ENCODE results near the gene COMT. TPM values are rescaled to one million over a fixed set of nuclear protein-coding genes. Genes with fewer than 3 reads are reported as not detected.
A peak's percentile ranks its signal among the peaks of the same experiment; 100 is the strongest.

Gene COMT
- total RNA-seq, 1 donor from 2014 or later = 186 TPM

DNA sequence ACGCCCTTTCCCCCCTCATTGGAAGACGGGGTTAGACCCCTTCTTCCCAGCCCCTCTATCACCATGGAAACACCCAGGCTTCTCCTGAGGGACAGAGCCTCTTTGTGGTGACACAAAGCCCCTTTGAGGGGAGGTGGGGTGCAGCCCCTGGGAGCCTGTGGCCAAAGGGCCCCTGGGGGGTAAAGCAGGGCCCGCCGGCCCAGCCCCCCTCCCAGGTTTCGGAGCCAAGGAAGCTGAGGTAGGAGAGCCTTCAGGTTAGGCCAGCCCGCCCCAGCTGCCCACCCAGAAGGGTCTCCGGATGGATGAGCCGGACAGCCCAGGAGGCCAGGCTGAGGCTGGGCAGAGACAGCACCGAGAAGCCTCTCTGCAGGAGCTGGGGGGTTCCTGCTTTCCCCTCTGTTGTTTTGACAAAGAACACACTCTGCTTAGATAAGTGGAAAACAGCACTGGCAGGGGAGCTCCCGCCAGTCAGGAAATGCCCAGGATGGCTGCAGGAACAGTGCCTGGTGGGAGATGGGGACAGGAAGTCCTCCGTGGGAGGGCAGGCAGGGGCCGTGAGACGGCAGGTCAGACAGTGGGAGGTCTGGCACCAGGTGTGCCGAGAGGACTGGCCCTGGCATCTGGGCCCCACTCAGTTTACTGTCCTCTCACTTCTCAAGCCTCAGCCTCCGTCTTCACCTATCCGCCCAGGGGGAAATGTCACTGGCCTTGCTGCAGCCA is 56.8 kb downstream of the COMT start:
- DNase-seq (ENCODE audit: low spot score) = peak; percentile 84
- no peaks in the 10 kb centered on the region for H3K27me3 Mint-ChIP-seq (ENCODE audit: low read depth)
- H3K4me3 Mint-ChIP-seq (ENCODE audit: unreplicated experiment) = no peak overlapping the region
- TF ChIP-seq, protein P1, sequence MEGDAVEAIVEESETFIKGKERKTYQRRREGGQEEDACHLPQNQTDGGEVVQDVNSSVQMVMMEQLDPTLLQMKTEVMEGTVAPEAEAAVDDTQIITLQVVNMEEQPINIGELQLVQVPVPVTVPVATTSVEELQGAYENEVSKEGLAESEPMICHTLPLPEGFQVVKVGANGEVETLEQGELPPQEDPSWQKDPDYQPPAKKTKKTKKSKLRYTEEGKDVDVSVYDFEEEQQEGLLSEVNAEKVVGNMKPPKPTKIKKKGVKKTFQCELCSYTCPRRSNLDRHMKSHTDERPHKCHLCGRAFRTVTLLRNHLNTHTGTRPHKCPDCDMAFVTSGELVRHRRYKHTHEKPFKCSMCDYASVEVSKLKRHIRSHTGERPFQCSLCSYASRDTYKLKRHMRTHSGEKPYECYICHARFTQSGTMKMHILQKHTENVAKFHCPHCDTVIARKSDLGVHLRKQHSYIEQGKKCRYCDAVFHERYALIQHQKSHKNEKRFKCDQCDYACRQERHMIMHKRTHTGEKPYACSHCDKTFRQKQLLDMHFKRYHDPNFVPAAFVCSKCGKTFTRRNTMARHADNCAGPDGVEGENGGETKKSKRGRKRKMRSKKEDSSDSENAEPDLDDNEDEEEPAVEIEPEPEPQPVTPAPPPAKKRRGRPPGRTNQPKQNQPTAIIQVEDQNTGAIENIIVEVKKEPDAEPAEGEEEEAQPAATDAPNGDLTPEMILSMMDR (IDR thresholded peaks at IDR 0.05) = no peak
- peaks cover 7% of the 10 kb centered on the region for H3K9me3 Mint-ChIP-seq (ENCODE audit: low read depth)
- peaks cover 28% of the 10 kb centered on the region for H3K4me1 Mint-ChIP-seq (ENCODE audit: low read depth)
- no peak overlapping the region for H3K27ac Mint-ChIP-seq (ENCODE audit: unreplicated experiment)
- H3K36me3 Mint-ChIP-seq (ENCODE audit: low read depth) = peaks cover 3% of the 10 kb centered on the region

DNA sequence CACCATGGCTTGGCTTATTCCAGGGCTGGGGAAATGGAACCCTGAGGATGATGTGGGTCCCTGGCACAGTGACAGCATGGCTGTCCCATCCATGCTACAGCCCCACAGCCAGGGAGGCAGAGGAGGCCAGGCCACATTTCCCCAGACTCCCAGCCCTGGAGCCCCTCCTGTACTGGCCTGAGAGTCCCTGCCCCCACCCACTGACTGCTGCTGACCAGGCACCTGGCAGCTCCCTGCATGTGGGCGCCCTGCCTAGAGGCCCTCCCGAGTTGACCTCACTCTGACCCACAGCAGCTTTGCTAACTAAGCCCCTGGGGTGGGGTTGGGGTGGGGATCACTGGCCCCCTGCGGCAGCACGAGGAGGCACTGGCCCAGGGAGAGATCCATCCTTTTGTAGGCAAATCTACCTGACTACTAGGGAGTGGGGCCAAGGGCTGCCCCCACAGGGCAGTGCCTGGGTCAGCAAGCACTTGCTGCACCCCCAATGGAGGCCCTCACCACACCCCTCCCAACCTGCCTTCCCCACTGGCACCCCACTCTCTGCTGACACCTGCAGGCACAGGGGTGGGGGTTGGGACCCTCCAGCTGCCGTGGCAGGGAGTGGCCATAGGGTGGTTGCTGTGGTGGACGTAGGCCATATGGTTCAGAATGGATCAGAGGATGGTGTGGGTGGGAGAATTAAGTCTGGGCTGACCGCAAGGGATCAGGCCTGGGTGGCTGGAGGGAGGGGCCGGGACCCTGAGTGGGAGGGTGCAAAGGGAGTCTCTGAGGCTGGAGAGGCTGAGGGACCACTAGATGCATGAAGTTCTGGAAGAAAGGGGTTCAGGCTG is 57.6 kb downstream of the COMT start:
- Mint-ChIP-seq H3K27me3 (ENCODE audit: low read depth) (no peaks in the 10 kb centered on the region), H3K4me1 (ENCODE audit: low read depth) (peaks cover 28% of the 10 kb centered on the region), H3K9me3 (ENCODE audit: low read depth) (peaks cover 13% of the 10 kb centered on the region), H3K36me3 (ENCODE audit: low read depth) (peaks cover 5% of the 10 kb centered on the region), H3K27ac (ENCODE audit: unreplicated experiment) (no peak overlapping the region), H3K4me3 (ENCODE audit: unreplicated experiment) (no peak overlapping the region)
- TF ChIP-seq, protein P1 (IDR thresholded peaks at IDR 0.05) = no peak
- peak; percentile 89 for DNase-seq (ENCODE audit: low spot score)

DNA sequence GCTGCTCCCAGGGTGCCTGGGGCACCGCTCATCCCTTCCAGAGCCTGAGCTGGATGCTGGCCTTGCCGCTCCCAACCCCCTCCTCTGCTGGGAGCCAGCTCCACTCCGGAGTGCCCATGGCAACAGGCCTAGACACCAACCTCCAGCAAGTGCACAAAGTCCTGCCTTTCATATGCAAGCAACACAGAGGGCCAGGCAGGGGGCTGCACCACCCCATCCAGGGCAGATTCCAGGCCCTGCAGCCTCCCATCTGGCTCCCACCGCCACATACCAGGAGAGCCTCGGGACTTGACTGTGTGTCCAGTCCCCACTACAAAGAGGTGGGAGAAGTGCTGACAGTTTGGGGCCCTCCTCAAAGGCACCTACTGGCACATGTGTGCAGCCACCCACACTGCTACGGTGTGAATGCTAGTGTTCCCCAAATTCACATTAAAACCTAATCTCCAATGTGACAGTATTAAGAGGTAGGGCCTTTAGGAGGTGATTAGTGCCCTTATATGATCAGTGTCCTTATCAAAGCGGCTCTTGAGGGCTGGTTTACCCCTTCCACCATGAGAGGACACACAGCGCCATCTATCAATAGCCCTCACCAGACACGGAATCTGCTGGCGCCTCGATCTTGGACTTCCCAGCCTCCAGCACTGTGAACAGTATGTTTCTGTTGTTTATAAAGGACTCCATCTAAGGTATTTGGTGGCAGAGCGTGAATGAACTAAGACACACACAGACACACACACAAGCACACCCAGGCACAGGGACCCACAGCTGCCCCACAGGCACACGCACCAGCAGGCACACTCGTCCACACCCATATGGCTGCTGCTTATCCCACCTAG is 58.9 kb downstream of the COMT start:
- Mint-ChIP-seq H3K36me3 (ENCODE audit: low read depth) (peaks cover 8% of the 10 kb centered on the region), H3K27ac (ENCODE audit: unreplicated experiment) (no peak overlapping the region), H3K27me3 (ENCODE audit: low read depth) (no peaks in the 10 kb centered on the region), H3K9me3 (ENCODE audit: low read depth) (peaks cover 20% of the 10 kb centered on the region), H3K4me3 (ENCODE audit: unreplicated experiment) (no peak overlapping the region), H3K4me1 (ENCODE audit: low read depth) (peaks cover 20% of the 10 kb centered on the region)
- TF ChIP-seq, protein P1 (IDR thresholded peaks at IDR 0.05) = no peak
- DNase-seq (ENCODE audit: low spot score) = peak; percentile 64

DNA sequence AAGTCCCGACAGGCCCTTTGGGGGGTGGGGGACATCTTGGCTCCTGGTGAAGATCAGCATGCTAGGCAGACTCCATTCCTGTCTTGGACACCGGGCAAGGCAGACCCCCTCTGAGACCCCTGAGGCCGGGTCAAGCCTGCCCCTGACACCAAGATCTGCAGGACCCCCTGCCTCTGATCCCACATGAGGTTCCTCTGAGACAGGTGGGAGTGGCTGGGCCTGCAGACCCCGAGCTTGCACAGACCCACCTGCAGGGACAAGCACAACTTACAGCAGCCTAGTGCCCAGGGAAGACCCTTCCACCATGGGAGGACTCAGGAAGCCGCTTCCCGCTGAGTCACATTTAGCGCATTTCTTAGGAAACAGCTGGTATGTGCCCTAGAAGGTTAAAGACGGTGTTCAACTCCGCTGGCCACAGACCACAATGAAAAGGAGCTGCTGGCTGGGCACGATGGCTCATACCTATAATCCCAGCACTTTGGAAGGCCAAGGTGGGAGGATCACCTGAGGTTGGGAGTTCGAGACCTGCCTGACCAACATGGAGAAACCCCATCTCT is 59.6 kb downstream of the COMT start:
- Mint-ChIP-seq H3K27me3 (ENCODE audit: low read depth) (no peaks in the 10 kb centered on the region), H3K9me3 (ENCODE audit: low read depth) (peaks cover 20% of the 10 kb centered on the region), H3K4me3 (ENCODE audit: unreplicated experiment) (no peak overlapping the region), H3K4me1 (ENCODE audit: low read depth) (peaks cover 13% of the 10 kb centered on the region), H3K36me3 (ENCODE audit: low read depth) (peaks cover 8% of the 10 kb centered on the region), H3K27ac (ENCODE audit: unreplicated experiment) (no peak overlapping the region)
- TF ChIP-seq, protein P1 (IDR thresholded peaks at IDR 0.05) = no peak
- DNase-seq (ENCODE audit: low spot score) = peak; percentile 60

All from chondrocyte (in vitro differentiated cells).